D341Med (cell line): ENCODE results near the gene COPB2.

Source experiments
- DNase-seq: peaks from one replicate; pipeline ENCODE4 v3.0.0; 2012; ENCODE audit warnings: low spot score

COPB2 gene

DNA sequence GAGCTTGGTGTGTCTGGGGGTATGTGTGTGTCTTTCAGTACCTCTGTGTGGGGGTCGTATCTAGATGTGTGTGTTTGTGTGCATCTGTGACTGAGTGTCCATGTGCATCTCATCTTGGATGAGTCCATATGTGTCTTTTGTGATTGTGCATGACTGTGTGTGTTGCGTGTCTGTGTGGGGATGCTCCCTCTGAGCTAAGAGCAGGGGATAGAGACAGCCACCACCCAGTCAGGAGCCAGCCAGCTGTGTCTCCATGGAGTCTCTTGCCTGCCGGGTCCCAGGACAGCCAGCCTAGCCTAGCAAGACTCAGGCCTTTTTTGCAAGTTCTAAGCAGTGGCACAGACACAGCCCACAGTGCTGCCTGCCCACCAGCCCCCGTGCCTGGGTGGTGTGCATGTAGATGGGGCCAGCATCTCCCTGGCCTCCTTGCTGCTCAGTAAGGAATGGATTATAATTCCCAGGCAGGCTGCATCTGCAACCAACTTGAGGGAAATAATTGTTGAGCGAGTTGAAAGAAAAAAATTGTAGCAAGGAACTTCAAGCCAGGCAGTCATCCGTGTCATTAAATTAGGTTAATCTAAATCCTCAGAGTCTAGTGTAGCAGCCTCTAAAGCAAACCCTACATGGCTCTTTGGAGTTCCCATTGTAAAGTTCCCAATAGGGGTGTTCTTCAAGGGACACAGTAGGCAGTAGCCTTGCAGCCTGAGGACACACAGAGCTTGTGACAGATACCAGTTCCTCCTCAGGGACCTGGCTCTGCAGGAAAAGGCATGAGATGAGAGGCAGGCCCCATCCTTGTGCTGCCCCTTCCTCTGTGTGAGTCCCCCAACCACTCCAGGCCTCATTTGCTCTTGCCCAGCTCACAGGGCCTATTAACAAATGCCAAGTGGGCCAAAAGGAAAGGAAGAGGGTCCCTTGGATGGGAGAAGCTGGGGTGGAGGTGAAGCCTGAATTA, 81.6 kb downstream of the COPB2 start:
- no peak for DNase-seq
